T-helper 2 cell treated with Interferon-gamma antibody and Interleukin-4, amounts not matched to agents 5 μg/mL and 100 μg/mL, for 36 hours (primary cell): Measurements from ENCODE around the gene TAGAP.
A peak's percentile ranks its signal among the peaks of the same experiment; 100 is the strongest.
"Not testable (repeated sequence)": the region's sequence is repeated elsewhere in the genome, so short reads cannot be mapped to it uniquely, and the experiment has no call there.

Source experiments
- DNase-seq: peaks from one replicate; pipeline ENCODE4 v3.0.0; 2021; ENCODE audit warnings: low spot score
- H3K27ac Mint-ChIP-seq: one replicate; pipeline ENCODE4 v1.8.0; 2021; ENCODE audit warnings: mild to moderate bottlenecking, mixed read lengths
- H3K27me3 Mint-ChIP-seq: one replicate; pipeline ENCODE4 v1.8.0; 2021; ENCODE audit warnings: low read depth, mixed read lengths
- H3K36me3 Mint-ChIP-seq: one replicate; pipeline ENCODE4 v1.8.0; 2021; ENCODE audit warnings: low read depth, mixed read lengths
- H3K4me1 Mint-ChIP-seq: one replicate; pipeline ENCODE4 v1.8.0; 2021; ENCODE audit warnings: low read depth, mixed read lengths
- H3K4me3 Mint-ChIP-seq: one replicate; pipeline ENCODE4 v1.8.0; 2022; ENCODE audit warnings: mild to moderate bottlenecking, moderate library complexity, mixed read lengths
- H3K9me3 Mint-ChIP-seq: one replicate; pipeline ENCODE4 v1.8.0; 2021; ENCODE audit warnings: mixed read lengths

Gene TAGAP

GRCh38 chr6:159043947-159044346, 844 bp downstream of the TAGAP start:
- peaks cover 57% of the 10 kb centered on the region for H3K36me3 Mint-ChIP-seq
- peak; percentile 37 for DNase-seq
- H3K27me3 Mint-ChIP-seq = no peaks in the 10 kb centered on the region
- H3K9me3 Mint-ChIP-seq = no peaks in the 10 kb centered on the region
- peak overlapping the region; percentile 99 for H3K4me3 Mint-ChIP-seq
- peaks cover 62% of the 10 kb centered on the region for H3K4me1 Mint-ChIP-seq
- H3K27ac Mint-ChIP-seq = peak overlapping the region; percentile 98

DNA sequence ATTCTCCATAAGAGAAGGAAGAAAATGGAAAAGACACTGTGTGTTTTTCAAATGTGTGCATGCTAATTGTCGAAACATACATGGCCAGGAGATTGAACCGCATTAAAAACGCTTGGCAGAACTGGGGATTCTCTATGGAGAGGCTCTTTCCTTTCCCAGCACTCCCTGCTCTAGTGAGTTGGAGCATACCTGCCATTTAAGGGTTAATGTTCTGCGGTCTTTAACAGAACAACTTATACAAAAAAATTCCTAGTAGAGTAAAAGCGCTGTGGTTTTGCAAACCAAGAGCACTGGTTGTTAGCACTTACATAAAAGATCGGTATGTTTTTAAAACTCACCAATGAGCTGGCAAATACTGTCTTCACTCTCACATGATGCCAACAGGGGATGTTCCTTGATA, 1.5 kb downstream of the TAGAP start:
- Mint-ChIP-seq H3K4me1 (peaks cover 64% of the 10 kb centered on the region), H3K4me3 (peak overlapping the region; percentile 99), H3K27me3 (no peaks in the 10 kb centered on the region), H3K9me3 (no peaks in the 10 kb centered on the region), H3K27ac (peak overlapping the region; percentile 98), H3K36me3 (peaks cover 63% of the 10 kb centered on the region)
- DNase-seq = no peak

- no peaks in the 10 kb centered on the region for H3K27me3 Mint-ChIP-seq
- H3K4me1 Mint-ChIP-seq = peaks cover 61% of the 10 kb centered on the region
- DNase-seq = no peak
- peaks cover 67% of the 10 kb centered on the region for H3K36me3 Mint-ChIP-seq
- no peaks in the 10 kb centered on the region for H3K9me3 Mint-ChIP-seq
- H3K27ac Mint-ChIP-seq = peak overlapping the region; percentile 98
- peak overlapping the region; percentile 99 for H3K4me3 Mint-ChIP-seq
These were observed 2.0 kb downstream of the TAGAP start for GRCh38 chr6:159042826-159043181.

DNA sequence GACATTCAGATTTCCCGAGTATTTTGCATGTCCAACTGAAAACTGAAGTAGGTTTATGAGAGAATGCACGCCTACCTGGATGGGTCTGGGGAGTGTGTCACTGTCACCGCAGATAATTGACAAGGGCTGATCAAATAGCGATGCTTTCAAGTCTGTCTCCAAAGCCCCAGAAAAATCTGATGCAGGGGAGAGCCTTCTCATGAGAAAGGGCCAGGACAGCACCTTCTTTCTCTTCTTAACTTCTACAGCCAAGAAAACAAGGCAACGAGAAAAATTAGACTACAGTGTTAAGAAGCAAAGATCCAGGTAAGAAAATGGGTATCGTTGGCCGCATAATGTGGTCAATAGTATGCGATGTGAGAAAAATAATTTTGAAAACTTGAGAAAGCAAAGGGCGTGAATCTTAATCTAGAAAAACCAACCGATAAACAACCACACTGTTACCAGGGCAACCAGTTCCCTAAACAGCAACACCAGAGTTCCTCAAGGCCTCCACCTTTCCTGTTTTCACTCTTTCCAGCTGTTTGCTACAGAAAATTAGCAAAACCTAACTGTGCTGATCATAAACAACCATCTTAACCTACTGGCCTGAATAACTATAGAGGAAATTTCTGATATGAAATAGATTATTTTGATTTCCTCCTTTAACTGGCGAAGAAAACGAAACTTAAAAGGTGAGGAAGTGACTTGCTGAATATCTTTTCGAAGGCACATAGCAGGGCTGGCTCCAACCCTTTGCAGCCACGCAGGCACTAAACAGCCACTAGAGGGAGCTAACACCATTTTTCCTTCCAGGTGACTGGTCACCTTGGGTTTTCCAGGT, 2.6 kb downstream of the TAGAP start:
- Mint-ChIP-seq H3K4me3 (peak overlapping the region; percentile 99), H3K27ac (peak overlapping the region; percentile 98), H3K36me3 (peaks cover 73% of the 10 kb centered on the region), H3K27me3 (no peaks in the 10 kb centered on the region), H3K4me1 (peaks cover 57% of the 10 kb centered on the region), H3K9me3 (no peaks in the 10 kb centered on the region)
- DNase-seq = peak; percentile 74

DNA sequence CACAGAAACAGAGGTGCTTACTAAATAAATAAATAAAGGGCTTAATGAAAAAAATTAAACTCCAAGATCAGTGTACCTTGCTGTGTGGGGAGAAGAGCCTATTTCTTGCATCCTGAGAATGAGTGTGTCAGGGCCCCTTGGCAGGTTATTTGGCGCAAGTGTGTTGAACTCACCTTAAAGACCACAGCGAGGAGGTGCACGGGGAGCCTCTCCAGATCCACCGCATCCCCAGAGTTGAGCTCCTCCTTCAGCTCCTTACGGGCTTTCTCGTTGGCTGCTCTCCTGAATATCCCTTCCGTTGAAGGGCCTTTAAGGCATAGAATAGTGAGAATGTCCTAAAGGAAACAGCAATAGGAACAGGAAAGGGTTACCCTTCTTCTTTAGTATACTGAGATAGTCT, 3.6 kb downstream of the TAGAP start:
- no peak for DNase-seq
- H3K9me3 Mint-ChIP-seq = no peaks in the 10 kb centered on the region
- H3K36me3 Mint-ChIP-seq = peaks cover 81% of the 10 kb centered on the region
- H3K4me1 Mint-ChIP-seq = peaks cover 56% of the 10 kb centered on the region
- peak overlapping the region; percentile 99 for H3K4me3 Mint-ChIP-seq
- no peaks in the 10 kb centered on the region for H3K27me3 Mint-ChIP-seq
- peak overlapping the region; percentile 98 for H3K27ac Mint-ChIP-seq

GRCh38 chr6:159039885-159040258, 4.9 kb downstream of the TAGAP start:
- peak overlapping the region; percentile 99 for H3K4me3 Mint-ChIP-seq
- H3K36me3 Mint-ChIP-seq = peaks cover 94% of the 10 kb centered on the region
- H3K9me3 Mint-ChIP-seq = no peaks in the 10 kb centered on the region
- no peaks in the 10 kb centered on the region for H3K27me3 Mint-ChIP-seq
- peaks cover 55% of the 10 kb centered on the region for H3K4me1 Mint-ChIP-seq
- no peak for DNase-seq
- H3K27ac Mint-ChIP-seq = peak overlapping the region; percentile 98

DNA sequence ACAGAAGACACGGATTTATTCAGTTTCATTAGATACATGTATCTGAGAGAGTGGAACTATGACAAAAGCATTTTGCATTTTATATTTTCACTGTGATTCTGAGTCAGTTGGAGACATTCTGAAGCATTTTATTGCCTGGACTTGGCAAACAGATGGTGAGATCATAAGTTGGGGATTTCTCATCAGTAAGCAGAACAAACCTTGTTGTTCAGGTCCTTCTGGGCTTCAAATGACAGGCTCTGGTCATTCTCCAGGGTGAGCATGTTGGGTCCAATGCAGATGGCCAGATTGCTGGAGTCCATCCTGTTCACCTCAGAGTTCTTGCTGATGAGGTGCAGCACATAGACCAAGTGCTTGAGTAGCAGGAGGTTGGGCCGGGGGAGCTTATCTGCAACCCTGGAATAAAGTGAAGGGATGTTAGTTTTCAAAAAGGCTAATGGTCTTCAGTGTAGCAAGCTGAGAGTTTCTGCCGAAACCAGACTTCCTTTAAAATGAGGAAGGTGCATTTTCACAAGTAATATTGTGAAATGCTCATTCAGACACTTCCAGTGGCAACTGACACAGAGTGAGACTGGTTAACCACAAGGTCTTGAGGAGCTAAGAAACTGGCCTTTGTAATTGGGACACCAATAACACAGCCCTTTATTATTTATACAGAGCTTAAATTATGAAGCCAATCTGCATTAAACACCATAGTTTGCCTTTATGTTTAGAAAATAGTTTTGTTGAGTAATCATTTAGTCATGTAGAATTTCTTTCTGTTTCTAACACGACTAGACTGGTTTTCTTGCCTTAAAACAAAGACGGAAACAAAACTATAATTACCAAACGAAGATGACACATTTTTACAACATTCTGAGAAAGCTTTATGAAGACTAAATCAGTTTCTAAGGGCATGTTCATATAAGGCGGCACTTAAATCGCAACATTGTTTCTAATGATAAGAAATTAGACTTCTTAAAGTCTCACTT, 5.6 kb downstream of the TAGAP start:
- peak overlapping the region; percentile 98 for H3K27ac Mint-ChIP-seq
- H3K36me3 Mint-ChIP-seq = peaks cover 94% of the 10 kb centered on the region
- peaks cover 55% of the 10 kb centered on the region for H3K4me1 Mint-ChIP-seq
- DNase-seq = peak; percentile 53
- H3K27me3 Mint-ChIP-seq = no peaks in the 10 kb centered on the region
- no peaks in the 10 kb centered on the region for H3K9me3 Mint-ChIP-seq
- peak overlapping the region; percentile 99 for H3K4me3 Mint-ChIP-seq

- Mint-ChIP-seq H3K36me3 (peaks cover 91% of the 10 kb centered on the region), H3K4me1 (peaks cover 53% of the 10 kb centered on the region)
- not testable (repeated sequence) for H3K9me3 Mint-ChIP-seq, DNase-seq, H3K27ac Mint-ChIP-seq, H3K27me3 Mint-ChIP-seq, H3K4me3 Mint-ChIP-seq
These were observed 6.5 kb downstream of the TAGAP start for GRCh38 chr6:159038318-159038717.

- H3K4me3 Mint-ChIP-seq = no peak overlapping the region
- H3K27me3 Mint-ChIP-seq = no peaks in the 10 kb centered on the region
- H3K27ac Mint-ChIP-seq = peak overlapping the region; percentile 75
These were observed 7.0 kb downstream of the TAGAP start for GRCh38 chr6:159037756-159038290.

DNA sequence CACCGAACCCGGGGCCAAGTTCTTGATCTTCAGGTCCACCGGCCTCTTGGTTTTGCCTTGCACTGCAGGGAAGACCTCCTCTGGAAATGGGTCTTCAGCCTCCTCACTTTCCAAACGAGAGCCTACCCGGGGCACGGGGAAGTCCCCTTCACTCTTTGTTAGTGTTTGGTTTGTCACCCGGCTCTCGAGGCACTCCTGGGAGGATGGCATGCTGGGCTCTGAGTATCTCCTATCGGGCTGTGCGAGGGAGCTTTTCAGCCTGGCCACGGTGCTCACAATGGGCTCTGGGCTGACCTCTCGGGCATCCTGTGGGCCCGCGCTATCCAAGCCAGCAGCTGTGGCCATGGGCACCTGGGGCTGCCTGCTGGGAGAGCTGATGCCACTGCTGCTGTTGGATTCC, 8.1 kb downstream of the TAGAP start:
- Mint-ChIP-seq H3K4me1 (peaks cover 37% of the 10 kb centered on the region), H3K27ac (peak overlapping the region; percentile 36), H3K9me3 (no peaks in the 10 kb centered on the region), H3K4me3 (no peak overlapping the region), H3K36me3 (peaks cover 74% of the 10 kb centered on the region), H3K27me3 (no peaks in the 10 kb centered on the region)
- DNase-seq = no peak

More at GRCh38 chr6:159037756-159038290, 7.0 kb downstream of the TAGAP start:
- no peaks in the 10 kb centered on the region for H3K9me3 Mint-ChIP-seq
- DNase-seq = no peak
- peaks cover 86% of the 10 kb centered on the region for H3K36me3 Mint-ChIP-seq
- H3K4me1 Mint-ChIP-seq = peaks cover 48% of the 10 kb centered on the region

DNA sequence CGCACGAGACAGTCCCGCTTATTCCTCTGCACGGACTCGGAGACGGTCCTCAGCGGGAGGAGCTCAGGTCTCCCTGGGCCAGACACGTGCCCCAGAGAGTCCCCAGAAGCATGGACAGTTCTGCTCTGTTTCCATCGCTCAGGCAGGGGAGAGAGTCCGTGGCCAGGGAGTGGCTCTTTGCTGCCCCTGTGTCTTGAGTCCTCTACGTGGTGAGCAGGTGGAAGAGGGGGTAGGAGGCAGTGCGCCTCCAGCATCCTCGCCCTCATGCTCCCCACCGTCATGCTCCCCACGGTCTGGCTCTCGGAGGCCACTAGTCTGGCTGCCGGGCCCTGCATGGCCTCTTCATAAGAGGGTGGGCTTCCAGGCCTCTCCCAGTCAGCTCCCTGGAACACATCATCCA, 8.9 kb downstream of the TAGAP start:
- Mint-ChIP-seq H3K4me3 (no peak overlapping the region), H3K4me1 (peaks cover 30% of the 10 kb centered on the region)

DNA sequence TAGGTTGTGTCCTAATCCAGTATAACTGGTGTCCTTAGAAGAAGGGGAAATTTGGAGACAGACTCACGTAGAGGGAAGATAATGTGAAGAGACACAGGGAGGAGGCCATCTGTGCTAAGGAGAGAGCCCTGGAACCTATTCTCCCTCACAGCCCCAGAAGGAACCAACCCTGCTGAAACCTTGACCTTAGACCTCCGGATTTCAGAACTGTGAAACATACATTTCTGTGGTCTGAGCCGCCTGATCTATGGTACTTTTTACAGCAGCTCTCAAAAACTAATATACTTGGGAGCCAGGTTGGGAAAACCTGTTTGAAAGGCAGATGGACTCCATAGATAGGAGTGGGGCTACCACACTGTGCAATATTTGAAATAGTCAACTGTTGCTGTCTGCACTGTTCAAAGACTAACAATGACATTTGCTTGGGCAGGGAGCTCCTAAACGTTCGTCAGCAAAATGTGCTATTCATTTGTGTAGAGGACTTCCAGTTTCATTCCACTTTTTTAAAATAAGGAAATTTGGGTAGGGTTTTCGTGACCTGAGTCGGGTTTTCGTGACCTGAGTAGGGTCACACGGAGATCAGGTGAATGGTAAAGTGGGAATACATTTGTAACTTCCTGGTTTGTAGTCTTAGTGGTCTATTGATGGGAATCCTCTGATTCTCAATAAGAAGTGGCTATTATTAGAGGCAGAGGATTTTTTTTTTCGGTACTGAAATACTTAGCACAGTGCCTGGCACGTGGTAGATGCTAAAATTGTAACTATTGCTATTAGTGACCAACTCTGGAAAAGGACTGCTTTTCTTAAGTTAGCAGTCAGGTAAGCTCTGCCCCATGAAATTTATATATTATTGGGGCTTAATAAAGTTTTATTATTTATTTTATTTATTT, 11.4 kb downstream of the TAGAP start:
- Mint-ChIP-seq H3K27me3 (no peaks in the 10 kb centered on the region), H3K4me1 (peaks cover 9% of the 10 kb centered on the region), H3K36me3 (peaks cover 42% of the 10 kb centered on the region), H3K4me3 (no peak overlapping the region), H3K27ac (no peak overlapping the region), H3K9me3 (no peaks in the 10 kb centered on the region)
- DNase-seq = no peak

More for the DNA sequence above, 8.9 kb downstream of the TAGAP start:
- no peak for DNase-seq
- Mint-ChIP-seq H3K36me3 (peaks cover 67% of the 10 kb centered on the region), H3K27ac (no peak overlapping the region), H3K27me3 (no peaks in the 10 kb centered on the region), H3K9me3 (no peaks in the 10 kb centered on the region)

DNA sequence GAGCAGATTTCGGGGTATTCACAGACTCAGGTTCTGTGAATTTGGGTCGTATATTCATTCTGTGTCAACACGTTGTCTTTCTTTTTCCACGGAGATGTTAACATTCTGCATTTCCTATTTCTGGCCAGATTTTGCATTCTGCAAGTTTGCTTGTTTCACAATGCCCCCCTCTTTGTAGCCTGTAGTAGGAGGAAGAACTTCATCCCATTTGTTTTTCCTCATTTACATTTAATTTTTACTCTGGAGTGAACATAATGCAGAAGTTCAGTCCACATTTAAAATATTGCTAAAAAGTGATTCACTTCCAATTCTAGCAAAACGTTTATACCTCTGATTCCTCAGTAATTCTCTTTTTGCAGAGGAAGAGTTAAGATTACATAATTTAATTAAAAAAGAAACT, 12.9 kb downstream of the TAGAP start:
- Mint-ChIP-seq H3K4me3 (no peak overlapping the region), H3K36me3 (peaks cover 31% of the 10 kb centered on the region), H3K27me3 (no peaks in the 10 kb centered on the region), H3K27ac (no peak overlapping the region), H3K4me1 (peaks cover 7% of the 10 kb centered on the region), H3K9me3 (no peaks in the 10 kb centered on the region)
- no peak for DNase-seq
